K562 (cell line): ENCODE measurements around the gene C1orf146. TPM values are rescaled to one million over a fixed set of nuclear protein-coding genes. Genes with fewer than 3 reads are reported as not detected.

Source experiments
- ATAC-seq: fragments of 200-7000 bp; cut with Tn5 transposase; 3 replicates; pipeline ENCODE4 v1.9.1; 2020; ENCODE audit warnings: moderate library complexity
- BruUV-seq: library from RNA; stranded (reverse); fragments of 400-500 nt; replicated peaks from 2 replicates; lab custom pipeline; 2021; lab: Mats Ljungman, UMichigan
- CTCF ChIA-PET: fragments of 300-600 bp; formaldehyde crosslinking; extraction: SDS; loops from one replicate; lab custom pipeline; 2021; ENCODE audit warnings: low intra/inter-chr PET ratio; lab: Yijun Ruan, JAX
- POLR2A ChIA-PET: fragments of 300-600, 350-650 bp; sonication (Branson Sonifier 250); formaldehyde crosslinking; extraction: SDS; loops from one replicate; lab custom pipeline; 2021; ENCODE audit warnings: antibody characterized with exemption, inconsistent platforms; lab: Yijun Ruan, JAX
- DNase-seq, 4 experiments: peaks; one replicate each; pipeline versions ENCODE4 v3.0.0 to v3.0.0-alpha.2; 2011 to 2018; ENCODE audit warnings: low spot score in 3 of 4, mixed read lengths in 3 of 4; ENCODE audit errors: extremely low read depth in 1 of 4
- FAIRE-seq: peaks from 2 replicates; lab custom pipeline; 2011; peaks lifted over from hg19 to GRCh38; lab: Jason Lieb, UNC
- H2AFZ ChIP-seq: 2 replicates; pipeline ENCODE4 v1.6.0; 2011; ENCODE audit warnings: low read depth, low read length, control low read depth, inconsistent platforms
- H3K27ac ChIP-seq: fragments of 200-600 bp; 3 replicates; pipeline ENCODE4 v1.8.0; 2011; ENCODE audit warnings: low read depth, mild to moderate bottlenecking, control low read depth, inconsistent platforms, low read length, moderate library complexity, mixed read lengths; ENCODE audit errors: extremely low read depth
- H3K27me3 ChIP-seq, 2 experiments: fragments of 300-600 bp in 1 of 2; 2 replicates in 1 of 2; 3 replicates in 1 of 2; pipeline versions ENCODE4 v1.6.0 to v1.8.0; 2011; ENCODE audit warnings: inconsistent platforms in 2 of 2, low read length in 2 of 2, mild to moderate bottlenecking in 1 of 2, mixed read lengths in 1 of 2, moderate library complexity in 1 of 2; ENCODE audit not compliant: control insufficient read depth in 2 of 2, insufficient read depth in 2 of 2
- H3K36me3 ChIP-seq: fragments of 300-600 bp; 3 replicates; pipeline ENCODE4 v1.8.0; 2011; ENCODE audit warnings: mild to moderate bottlenecking, low read length, inconsistent platforms; ENCODE audit not compliant: control insufficient read depth, insufficient read depth
- H3K4me1 ChIP-seq, 2 experiments: fragments of 200-600 bp in 1 of 2; replicated peaks in 1 of 2; 2 replicates in 1 of 2; 3 replicates in 1 of 2; pipeline versions ENCODE4 v1.5.1 to v1.8.0; 2011; ENCODE audit warnings: inconsistent platforms in 2 of 2, low read length in 2 of 2, mild to moderate bottlenecking in 1 of 2, mixed read lengths in 1 of 2, moderate library complexity in 1 of 2; ENCODE audit not compliant: control insufficient read depth in 2 of 2, insufficient read depth in 2 of 2
- H3K4me2 ChIP-seq: 2 replicates; pipeline ENCODE4 v1.6.1; 2011; ENCODE audit warnings: low read length, control low read depth, inconsistent platforms, mixed read lengths; ENCODE audit not compliant: insufficient read depth
- H3K4me3 ChIP-seq: fragments of 200-600 bp; sonication (generic), shearing (Covaris generic); 2 replicates; pipeline ENCODE4 v1.5.1; 2016; ENCODE audit warnings: control low read depth, inconsistent platforms
- H3K79me2 ChIP-seq: fragments of 200-600 bp; 3 replicates; pipeline ENCODE4 v1.8.0; 2011; ENCODE audit warnings: low read length, inconsistent platforms; ENCODE audit not compliant: control insufficient read depth, insufficient read depth
- H3K9ac ChIP-seq, 2 experiments: 2 replicates each; pipeline versions ENCODE4 v1.6.0 to v1.6.1; 2011; ENCODE audit warnings: low read depth in 2 of 2, low read length in 2 of 2, control low read depth in 1 of 2, inconsistent platforms in 1 of 2, mild to moderate bottlenecking in 1 of 2, mixed read lengths in 1 of 2; ENCODE audit not compliant: insufficient read depth in 1 of 2
- H3K9me1 ChIP-seq: one replicate; pipeline ENCODE4 v1.6.0; 2011; ENCODE audit warnings: inconsistent platforms, mild to moderate bottlenecking, low read length, moderate library complexity; ENCODE audit not compliant: control insufficient read depth, insufficient read depth
- H3K9me3 ChIP-seq: replicated peaks from 2 replicates; pipeline ENCODE4 v1.5.1; 2011; ENCODE audit warnings: low read depth, low read length, inconsistent platforms; ENCODE audit not compliant: control insufficient read depth, insufficient read depth
- H4K20me1 ChIP-seq: replicated peaks from 2 replicates; pipeline ENCODE4 v1.6.1; 2011; ENCODE audit warnings: low read length, inconsistent platforms, mixed read lengths; ENCODE audit not compliant: control insufficient read depth, insufficient read depth
- MLLT1 ChIP-seq, 2 experiments: fragments of 450-650 bp; IDR thresholded peaks; 2 replicates each; pipeline ENCODE4 v1.6.1; 2016
- MYC ChIP-seq, 2 experiments: fragments of 250-450 bp in 1 of 2; sonication (Bioruptor Pico) in 1 of 2; IDR thresholded peaks; 2 replicates each; pipeline versions ENCODE4 v1.5.1 to v1.6.1; 2012 to 2021; ENCODE audit warnings: low read depth in 2 of 2, borderline replicate concordance in 1 of 2, improper control_type of control experiment in 1 of 2, low read length in 1 of 2, mild to moderate bottlenecking in 1 of 2, moderate library complexity in 1 of 2
- NCOR1 ChIP-seq: fragments of 450-650 bp; IDR thresholded peaks from 2 replicates; pipeline ENCODE4 v1.6.1; 2016; ENCODE audit warnings: mild to moderate bottlenecking, moderate library complexity
- PML ChIP-seq: IDR thresholded peaks from 2 replicates; pipeline ENCODE4 v1.6.1; 2012; ENCODE audit warnings: low read length, inconsistent platforms
- STAT5B ChIP-seq: fragments of 250-450 bp; sonication (Bioruptor Pico); IDR thresholded peaks from 2 replicates; pipeline ENCODE4 v1.8.0; 2021; ENCODE audit warnings: mild to moderate bottlenecking, inconsistent platforms
- WGBS: fragments of 100-300 bp; shearing (Covaris generic); methylation state at CpG from one replicate; pipeline ENCODE4 v1.1.6; 2016; ENCODE audit warnings: low coverage, mixed read lengths; ENCODE audit not compliant: insufficient coverage; ENCODE audit errors: missing lambda C conversion rate; 5-methylcytosine and 5-hydroxymethylcytosine counted together
- in situ Hi-C: fragments of 300-500 bp; cut with MboI; formaldehyde crosslinking; loops from 4 replicates; pipeline ENCODE4 v1.15.0; 2018; ENCODE audit warnings: inconsistent platforms, mixed read lengths
- intact Hi-C: fragments of 100-400 bp; cut with micrococcal nuclease; formaldehyde crosslinking; loops from 2 replicates; pipeline ENCODE4 v1.14.2; 2022
- polyA plus RNA-seq, 8 experiments: library from polyadenylated mRNA; depleted of rRNA in 4 of 8; stranded (reverse) in 5 of 8; unstranded in 3 of 8; fragments of >200 nt; fragmentation: Nextera tagmentation in 2 of 8; fragmentation: Illumina TruSeq in 1 of 8; extraction: Ambion mirVana in 2 of 8; extraction: Trizol in 1 of 8; gene quantifications; 2 replicates each; pipeline versions ENCODE4 v1.2.1 to v1.2.3, GENCODE V29; 2011 to 2014; ENCODE audit warnings: inconsistent platforms in 1 of 8, missing spikeins in 1 of 8
- total RNA-seq, 7 experiments: library from RNA; depleted of rRNA in 6 of 7; stranded (reverse); fragments of >200 nt in 6 of 7; fragmentation: Illumina TruSeq in 2 of 7; extraction: Trizol in 2 of 7; gene quantifications; 2 replicates each; pipeline versions ENCODE4 v1.2.1 to v1.2.3, GENCODE V29; 2011 to 2021; ENCODE audit warnings: low replicate concordance in 1 of 7

The C1orf146 gene
- total and polyA plus RNA-seq, 9 of the 15 experiments (the other 6 are each of a cell fraction or from before 2014, with no cell fraction given): 0.10 TPM; not detected in 8

- Histone ChIP-seq H3K4me3 (no peak overlapping the region), H3K36me3 (no peaks in the 10 kb centered on the region), H3K27me3 (peaks cover 0 to 11% of the 10 kb centered on the region in 2 experiments; a peak in 4 of 5 replicates), H3K9me1 (no peaks in the 10 kb centered on the region), H3K79me2 (no peaks in the 10 kb centered on the region), H4K20me1 (no peaks in the 10 kb centered on the region), H2AFZ (no peak overlapping the region), H3K9ac (no peak overlapping the region), H3K27ac (no peak overlapping the region), H3K4me1 (no peaks in the 10 kb centered on the region), H3K9me3 (no peaks in the 10 kb centered on the region), H3K4me2 (no peak overlapping the region)
- ChIA-PET POLR2A (no interaction called here), CTCF (no interaction called here)
- WGBS: 45% methylated on average over 2 of the region's 2 CpGs
- no peak for ATAC-seq
- intact Hi-C loops (no loop called here), in situ Hi-C loops (no loop called here)
- DNase-seq: no peak
- no peak for TF ChIP-seq STAT5B
- no peak for TF ChIP-seq PML
- TF ChIP-seq MYC (IDR thresholded peaks at IDR 0.05; ENCODE audit: low read depth, low read length): no peak
- no peak for TF ChIP-seq MYC (CRISPR knock-in tag; IDR thresholded peaks at IDR 0.05; ENCODE audit: borderline replicate concordance, low read depth)
- no peak for TF ChIP-seq MLLT1 (IDR thresholded peaks at IDR 0.05)
- no peak for TF ChIP-seq NCOR1
- FAIRE-seq: no peak
- BruUV-seq: no TSS peak
Observed at GRCh38 chr1:92169214-92170005, 48.3 kb upstream of the C1orf146 start.
